Panc1 (cell line): ENCODE data around the gene ARMH2. TPM values are rescaled to one million over a fixed set of nuclear protein-coding genes. Genes with fewer than 3 reads are reported as not detected.

Experiments
- ATAC-seq: fragments of 200-7000 bp; cut with Tn5 transposase; 2 replicates; pipeline ENCODE4 v1.9.1; 2020; ENCODE audit warnings: mild to moderate bottlenecking, moderate library complexity
- BruUV-seq: library from RNA; stranded (reverse); fragments of 400-500 nt; replicated peaks from 2 replicates; lab custom pipeline; 2021; lab: Mats Ljungman, UMichigan
- CTCF ChIA-PET: fragments of 300-600 bp; sonication (Branson Sonifier 250); formaldehyde crosslinking; loops from one replicate; lab custom pipeline; 2022; ENCODE audit warnings: antibody characterized with exemption; lab: Charles Lee
- POLR2A ChIA-PET: fragments of 300-600 bp; sonication (Branson Sonifier 250); formaldehyde crosslinking; loops from one replicate; lab custom pipeline; 2022; ENCODE audit warnings: antibody characterized with exemption; lab: Charles Lee
- DNase-seq: peaks from one replicate; pipeline ENCODE4 v3.0.0-alpha.2; 2010; ENCODE audit warnings: low read depth, low spot score
- H3K27ac ChIP-seq: 2 replicates; pipeline ENCODE4 v1.5.1; 2011; ENCODE audit warnings: mild to moderate bottlenecking, low read length, inconsistent platforms
- H3K27me3 ChIP-seq: fragments of 200-500 bp; sonication (Bioruptor generic); 2 replicates; pipeline ENCODE4 v1.6.0; 2014; ENCODE audit warnings: low read length, inconsistent platforms; ENCODE audit not compliant: control insufficient read depth, insufficient read depth
- H3K36me3 ChIP-seq: fragments of 200-500 bp; sonication (Bioruptor generic); 2 replicates; pipeline ENCODE4 v1.5.1; 2014; ENCODE audit warnings: inconsistent platforms, mild to moderate bottlenecking, low read length, moderate library complexity; ENCODE audit not compliant: control insufficient read depth, insufficient read depth
- H3K4me1 ChIP-seq: 2 replicates; pipeline ENCODE4 v1.5.1; 2011; ENCODE audit warnings: inconsistent platforms, mild to moderate bottlenecking, low read length, moderate library complexity; ENCODE audit not compliant: control insufficient read depth, insufficient read depth
- H3K4me3 ChIP-seq, 2 experiments: 2 replicates each; pipeline ENCODE4 v1.5.1; 2011 to 2012; ENCODE audit warnings: low read depth in 2 of 2, low read length in 2 of 2, mild to moderate bottlenecking in 2 of 2, inconsistent platforms in 1 of 2, moderate library complexity in 1 of 2
- H3K9me3 ChIP-seq: fragments of 200-500 bp; sonication (Bioruptor generic); 2 replicates; pipeline ENCODE4 v1.5.1; 2014; ENCODE audit warnings: low read depth, mild to moderate bottlenecking, inconsistent platforms, low read length, moderate library complexity; ENCODE audit not compliant: control insufficient read depth, insufficient read depth
- POLR2AphosphoS5 ChIP-seq: IDR thresholded peaks from 2 replicates; pipeline ENCODE4 v1.6.1; 2012; ENCODE audit warnings: mild to moderate bottlenecking, low read depth, low read length, moderate library complexity
- SIN3A ChIP-seq: IDR thresholded peaks from 2 replicates; pipeline ENCODE4 v1.6.1; 2012; ENCODE audit warnings: low read depth, mild to moderate bottlenecking, low read length, moderate library complexity, borderline replicate concordance; ENCODE audit not compliant: insufficient read depth
- TCF7L2 ChIP-seq: IDR thresholded peaks from 2 replicates; pipeline ENCODE4 v1.6.1; 2011; ENCODE audit warnings: mild to moderate bottlenecking, low read depth, low read length, inconsistent platforms
- in situ Hi-C: cut with HindIII; loops from 2 replicates; pipeline ENCODE4 v1.10.0; 2016; ENCODE audit warnings: low sequenced_read_pairs, low pct_unique_long_range_greater_than_20kb
- intact Hi-C: fragments of 100-400 bp; cut with micrococcal nuclease; formaldehyde crosslinking; loops from one replicate; pipeline ENCODE4 v1.10.0; 2022; ENCODE audit not compliant: unreplicated experiment
- total RNA-seq: library from RNA; stranded (reverse); gene quantifications from one replicate; pipeline ENCODE4 v1.2.1, GENCODE V29; 2021; ENCODE audit not compliant: unreplicated experiment
- TF ChIP-seq, protein P1 (sequence below): fragments of 450-650 bp; IDR thresholded peaks from 2 replicates; pipeline ENCODE4 v1.5.1; 2017; ENCODE audit warnings: mild to moderate bottlenecking
- TF ChIP-seq, protein P2 (sequence below), 2 experiments: IDR thresholded peaks; 2 replicates each; pipeline ENCODE4 v1.6.1; 2011 to 2012; ENCODE audit warnings: low read depth in 2 of 2, control low read depth in 1 of 2, low read length in 1 of 2, mild to moderate bottlenecking in 1 of 2, moderate library complexity in 1 of 2; ENCODE audit not compliant: insufficient read depth in 1 of 2

Gene ARMH2
- total RNA-seq, 1 experiment from 2014 or later, result not detected

DNA sequence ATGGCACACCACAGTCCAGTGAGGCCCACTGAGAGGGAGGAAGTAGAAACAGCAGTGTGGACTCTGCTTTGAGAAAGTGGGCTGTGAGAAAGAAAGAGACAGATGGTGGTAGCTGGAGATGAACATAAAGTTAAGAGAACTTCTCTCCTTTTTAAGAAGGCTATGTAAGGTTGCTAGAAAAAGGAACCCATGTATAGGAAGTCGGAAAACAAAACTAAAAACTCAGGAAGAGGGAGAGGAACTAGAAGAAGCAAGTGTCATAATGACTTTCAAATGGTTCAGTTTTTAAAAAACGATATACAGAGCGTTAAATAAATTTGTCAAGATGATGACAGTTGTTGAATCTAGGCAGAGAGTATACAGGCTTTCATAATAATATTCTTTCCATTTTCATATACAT lies 49.4 kb downstream of the ARMH2 start:
- Histone ChIP-seq H3K27ac (no peak overlapping the region), H3K9me3 (no peaks in the 10 kb centered on the region), H3K36me3 (no peaks in the 10 kb centered on the region), H3K4me3 (no peak overlapping the region), H3K27me3 (no peaks in the 10 kb centered on the region), H3K4me1 (no peaks in the 10 kb centered on the region)
- POLR2A ChIA-PET, result no interaction called here
- TF ChIP-seq, protein P1, sequence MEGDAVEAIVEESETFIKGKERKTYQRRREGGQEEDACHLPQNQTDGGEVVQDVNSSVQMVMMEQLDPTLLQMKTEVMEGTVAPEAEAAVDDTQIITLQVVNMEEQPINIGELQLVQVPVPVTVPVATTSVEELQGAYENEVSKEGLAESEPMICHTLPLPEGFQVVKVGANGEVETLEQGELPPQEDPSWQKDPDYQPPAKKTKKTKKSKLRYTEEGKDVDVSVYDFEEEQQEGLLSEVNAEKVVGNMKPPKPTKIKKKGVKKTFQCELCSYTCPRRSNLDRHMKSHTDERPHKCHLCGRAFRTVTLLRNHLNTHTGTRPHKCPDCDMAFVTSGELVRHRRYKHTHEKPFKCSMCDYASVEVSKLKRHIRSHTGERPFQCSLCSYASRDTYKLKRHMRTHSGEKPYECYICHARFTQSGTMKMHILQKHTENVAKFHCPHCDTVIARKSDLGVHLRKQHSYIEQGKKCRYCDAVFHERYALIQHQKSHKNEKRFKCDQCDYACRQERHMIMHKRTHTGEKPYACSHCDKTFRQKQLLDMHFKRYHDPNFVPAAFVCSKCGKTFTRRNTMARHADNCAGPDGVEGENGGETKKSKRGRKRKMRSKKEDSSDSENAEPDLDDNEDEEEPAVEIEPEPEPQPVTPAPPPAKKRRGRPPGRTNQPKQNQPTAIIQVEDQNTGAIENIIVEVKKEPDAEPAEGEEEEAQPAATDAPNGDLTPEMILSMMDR, result no peak
- no peak for TF ChIP-seq SIN3A
- TF ChIP-seq, protein P2, sequence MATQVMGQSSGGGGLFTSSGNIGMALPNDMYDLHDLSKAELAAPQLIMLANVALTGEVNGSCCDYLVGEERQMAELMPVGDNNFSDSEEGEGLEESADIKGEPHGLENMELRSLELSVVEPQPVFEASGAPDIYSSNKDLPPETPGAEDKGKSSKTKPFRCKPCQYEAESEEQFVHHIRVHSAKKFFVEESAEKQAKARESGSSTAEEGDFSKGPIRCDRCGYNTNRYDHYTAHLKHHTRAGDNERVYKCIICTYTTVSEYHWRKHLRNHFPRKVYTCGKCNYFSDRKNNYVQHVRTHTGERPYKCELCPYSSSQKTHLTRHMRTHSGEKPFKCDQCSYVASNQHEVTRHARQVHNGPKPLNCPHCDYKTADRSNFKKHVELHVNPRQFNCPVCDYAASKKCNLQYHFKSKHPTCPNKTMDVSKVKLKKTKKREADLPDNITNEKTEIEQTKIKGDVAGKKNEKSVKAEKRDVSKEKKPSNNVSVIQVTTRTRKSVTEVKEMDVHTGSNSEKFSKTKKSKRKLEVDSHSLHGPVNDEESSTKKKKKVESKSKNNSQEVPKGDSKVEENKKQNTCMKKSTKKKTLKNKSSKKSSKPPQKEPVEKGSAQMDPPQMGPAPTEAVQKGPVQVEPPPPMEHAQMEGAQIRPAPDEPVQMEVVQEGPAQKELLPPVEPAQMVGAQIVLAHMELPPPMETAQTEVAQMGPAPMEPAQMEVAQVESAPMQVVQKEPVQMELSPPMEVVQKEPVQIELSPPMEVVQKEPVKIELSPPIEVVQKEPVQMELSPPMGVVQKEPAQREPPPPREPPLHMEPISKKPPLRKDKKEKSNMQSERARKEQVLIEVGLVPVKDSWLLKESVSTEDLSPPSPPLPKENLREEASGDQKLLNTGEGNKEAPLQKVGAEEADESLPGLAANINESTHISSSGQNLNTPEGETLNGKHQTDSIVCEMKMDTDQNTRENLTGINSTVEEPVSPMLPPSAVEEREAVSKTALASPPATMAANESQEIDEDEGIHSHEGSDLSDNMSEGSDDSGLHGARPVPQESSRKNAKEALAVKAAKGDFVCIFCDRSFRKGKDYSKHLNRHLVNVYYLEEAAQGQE (IDR thresholded peaks at IDR 0.05; ENCODE audit: insufficient read depth in 1 of 2, low read depth in 2 of 2, low read length in 1 of 2), result no peak
- TF ChIP-seq TCF7L2, result no peak
- no peak for TF ChIP-seq POLR2AphosphoS5
- BruUV-seq, result no TSS peak
- DNase-seq (no peak), ATAC-seq (no peak)
- intact Hi-C loops (no loop called here), in situ Hi-C loops (no loop called here)
- CTCF ChIA-PET, result interaction anchor here (0.6 kb wide), 1 partner anchor 103 kb away, joined by 3 read pairs; the partner anchor contains the start of gene KIAA0319

Other genes with a start within 250 kb of the ARMH2 start
- gene KIAA0319, start 152.7 kb downstream of the ARMH2 start, total RNA-seq, result 2.0 TPM
- 33.6 TPM for gene TDP2, start 132.0 kb downstream of the ARMH2 start, total RNA-seq
- gene ACOT13, start 131.8 kb downstream of the ARMH2 start, total RNA-seq, result 31.6 TPM
- gene C6orf62, start 79.8 kb downstream of the ARMH2 start, total RNA-seq, result 153 TPM
- 53.1 TPM for gene GMNN, start 24.0 kb downstream of the ARMH2 start, total RNA-seq
- gene RIPOR2, start 137.0 kb upstream of the ARMH2 start, total RNA-seq, result 0.54 TPM